CD14-positive monocyte (primary cell): ENCODE data around the gene AZIN2. TPM values are rescaled to one million over a fixed set of nuclear protein-coding genes. Genes with fewer than 3 reads are reported as not detected.
"Not testable (repeated sequence)": the region's sequence is repeated elsewhere in the genome, so short reads cannot be mapped to it uniquely, and the experiment has no call there.

ENCODE experiments used
- DNase-seq, 3 donors: peaks; one replicate each; pipeline ENCODE4 v3.0.0-alpha.2; 2011 to 2022
- H2AFZ ChIP-seq: 2 replicates; pipeline ENCODE4 v1.6.0; 2012; ENCODE audit warnings: mild to moderate bottlenecking, low read depth, low read length, inconsistent platforms; ENCODE audit not compliant: insufficient read depth, poor library complexity, severe bottlenecking
- H3K27ac ChIP-seq, 2 donors: 1 replicate in 1 of 2; 2 replicates in 1 of 2; pipeline ENCODE4 v1.5.1; 2012 to 2013; ENCODE audit warnings: low read length in 2 of 2, control low read depth in 1 of 2, inconsistent platforms in 1 of 2, low read depth in 1 of 2, mild to moderate bottlenecking in 1 of 2
- H3K27me3 ChIP-seq, 2 donors: one replicate each; pipeline versions ENCODE4 v1.6.0 to v1.6.1; 2011 to 2013; ENCODE audit warnings: low read length in 2 of 2; ENCODE audit not compliant: control insufficient read depth in 2 of 2, insufficient read depth in 2 of 2
- H3K36me3 ChIP-seq, 2 donors: replicated peaks in 1 of 2; 1 replicate in 1 of 2; 2 replicates in 1 of 2; pipeline versions ENCODE4 v1.5.1 to v1.6.1; 2012 to 2013; ENCODE audit warnings: low read length in 2 of 2, control low read depth in 1 of 2, inconsistent platforms in 1 of 2, mild to moderate bottlenecking in 1 of 2; ENCODE audit not compliant: insufficient read depth in 2 of 2, control insufficient read depth in 1 of 2
- H3K4me1 ChIP-seq, 2 donors: 1 replicate in 1 of 2; 2 replicates in 1 of 2; pipeline versions ENCODE4 v1.5.1 to v1.6.1; 2012 to 2013; ENCODE audit warnings: low read length in 2 of 2, control low read depth in 1 of 2, inconsistent platforms in 1 of 2, mild to moderate bottlenecking in 1 of 2, moderate library complexity in 1 of 2; ENCODE audit not compliant: insufficient read depth in 2 of 2, control insufficient read depth in 1 of 2
- H3K4me2 ChIP-seq: replicated peaks from 2 replicates; pipeline ENCODE3; 2012; ENCODE audit warnings: low read length, moderate library complexity, mild to moderate bottlenecking; ENCODE audit not compliant: poor library complexity, severe bottlenecking; ENCODE audit errors: extremely low read depth
- H3K4me3 ChIP-seq, 3 experiments: fragments of 200-600 bp in 1 of 3; sonication (generic) in 1 of 3; replicated peaks in 1 of 3; 1 replicate in 2 of 3; 2 replicates in 1 of 3; pipeline ENCODE4 v1.5.1; 2011 to 2013; ENCODE audit warnings: low read length in 3 of 3, mild to moderate bottlenecking in 3 of 3, control low read depth in 2 of 3, low read depth in 2 of 3, inconsistent platforms in 1 of 3, moderate library complexity in 1 of 3
- H3K79me2 ChIP-seq: 2 replicates; pipeline ENCODE4 v1.6.0; 2012; ENCODE audit warnings: mild to moderate bottlenecking, control low read depth, inconsistent platforms, low read length, moderate library complexity; ENCODE audit not compliant: insufficient read depth
- H3K9ac ChIP-seq: 2 replicates; pipeline ENCODE4 v1.6.0; 2017; ENCODE audit warnings: low read length, mild to moderate bottlenecking; ENCODE audit not compliant: insufficient read depth, poor library complexity, severe bottlenecking
- H3K9me3 ChIP-seq, 2 donors: replicated peaks in 1 of 2; 1 replicate in 1 of 2; 2 replicates in 1 of 2; pipeline versions ENCODE4 v1.5.1 to v1.6.1; 2012 to 2013; ENCODE audit warnings: low read length in 2 of 2, control low read depth in 1 of 2; ENCODE audit not compliant: control insufficient read depth in 1 of 2, insufficient read depth in 1 of 2
- H4K20me1 ChIP-seq: 2 replicates; pipeline ENCODE4 v1.6.0; 2012; ENCODE audit warnings: mild to moderate bottlenecking, low read length, control low read depth, moderate library complexity; ENCODE audit not compliant: insufficient read depth
- H3K27ac Mint-ChIP-seq, 7 donors: one replicate each; pipeline ENCODE4 v1.8.0; 2020; ENCODE audit warnings: mild to moderate bottlenecking in 7 of 7, mixed read lengths in 7 of 7, moderate library complexity in 6 of 7, inconsistent platforms in 2 of 7
- H3K27me3 Mint-ChIP-seq, 3 donors: one replicate each; pipeline ENCODE4 v1.8.0; 2021 to 2022; ENCODE audit warnings: low read depth in 3 of 3, mild to moderate bottlenecking in 3 of 3, mixed read lengths in 3 of 3, moderate library complexity in 3 of 3, inconsistent platforms in 1 of 3
- H3K36me3 Mint-ChIP-seq, 2 donors: one replicate each; pipeline ENCODE4 v1.8.0; 2020; ENCODE audit warnings: mixed read lengths in 2 of 2, inconsistent platforms in 1 of 2, mild to moderate bottlenecking in 1 of 2
- H3K4me1 Mint-ChIP-seq: one replicate; pipeline ENCODE4 v1.8.0; 2020; ENCODE audit warnings: mild to moderate bottlenecking, mixed read lengths
- H3K4me3 Mint-ChIP-seq, 2 donors: one replicate each; pipeline ENCODE4 v1.8.0; 2020; ENCODE audit warnings: mild to moderate bottlenecking in 2 of 2, mixed read lengths in 2 of 2, moderate library complexity in 1 of 2
- H3K9me3 Mint-ChIP-seq, 7 donors: one replicate each; pipeline ENCODE4 v1.8.0; 2020 to 2022; ENCODE audit warnings: mixed read lengths in 7 of 7, mild to moderate bottlenecking in 6 of 7, moderate library complexity in 6 of 7, inconsistent platforms in 2 of 7
- WGBS: methylation state at CpG from one replicate; pipeline ENCODE4 v1.1.5; 2013; ENCODE audit warnings: missing lambda C conversion rate; ENCODE audit not compliant: insufficient coverage; 5-methylcytosine and 5-hydroxymethylcytosine counted together
- intact Hi-C, 2 donors: fragments of 100-400 bp; cut with micrococcal nuclease; formaldehyde crosslinking; loops; one replicate each; pipeline versions ENCODE4 v1.15.0 to v1.15.1; 2023
- polyA plus RNA-seq, 3 donors: library from polyadenylated mRNA; depleted of rRNA in 1 of 3; unstranded in 2 of 3; stranded (reverse) in 1 of 3; fragments of 300-500 nt in 2 of 3; fragments of >200 nt in 1 of 3; fragmentation: Illumina TruSeq in 2 of 3; gene quantifications; 1 replicate in 2 of 3; 2 replicates in 1 of 3; pipeline ENCODE4 v1.2.3, GENCODE V29; 2012 to 2021
- TF ChIP-seq, protein P1 (sequence below): fragments of 200-600 bp; IDR thresholded peaks from one replicate; pipeline ENCODE4 v1.8.0; 2022; ENCODE audit warnings: antibody characterized with exemption, mild to moderate bottlenecking

Gene AZIN2
- polyA plus RNA-seq, 3 donors, result 0.03 to 0.89 TPM; not detected in 1

DNA sequence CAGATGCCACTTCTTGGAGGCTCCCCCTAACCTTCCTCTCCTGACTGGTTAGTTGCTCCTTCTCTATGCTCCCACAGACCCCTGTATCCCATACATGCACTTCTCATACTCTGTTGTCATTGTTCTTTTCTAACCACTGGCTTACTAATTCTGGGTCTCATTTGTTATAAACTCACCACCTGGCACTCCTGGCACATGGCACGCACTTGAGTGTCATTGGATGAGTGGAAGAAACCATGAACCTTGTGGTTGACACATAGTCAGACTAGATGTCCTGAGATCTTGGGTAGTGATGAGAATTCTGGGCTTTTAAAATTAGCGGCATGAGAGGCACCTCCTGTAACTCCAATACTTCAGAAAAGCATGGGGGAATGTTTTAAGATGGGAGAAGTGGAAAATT lies 51.6 kb downstream of the AZIN2 start:
- Histone ChIP-seq H3K9ac (no peak overlapping the region), H3K36me3 (no peaks in the 10 kb centered on the region), H3K27me3 (no peaks in the 10 kb centered on the region), H3K27ac (no peak overlapping the region), H2AFZ (no peak overlapping the region), H3K79me2 (no peaks in the 10 kb centered on the region), H3K9me3 (no peaks in the 10 kb centered on the region), H3K4me2 (no peak overlapping the region), H3K4me3 (no peak overlapping the region), H4K20me1 (no peaks in the 10 kb centered on the region), H3K4me1 (peaks cover 6 to 15% of the 10 kb centered on the region in 2 donors)
- Mint-ChIP-seq H3K27ac (no peak overlapping the region), H3K4me1 (peaks cover 27% of the 10 kb centered on the region), H3K36me3 (peaks cover 0 to 3% of the 10 kb centered on the region in 2 donors), H3K4me3 (no peak overlapping the region), H3K9me3 (no peaks in the 10 kb centered on the region), H3K27me3 (peaks cover 0 to 2% (median 1%) of the 10 kb centered on the region in 3 donors)
- TF ChIP-seq, protein P1, sequence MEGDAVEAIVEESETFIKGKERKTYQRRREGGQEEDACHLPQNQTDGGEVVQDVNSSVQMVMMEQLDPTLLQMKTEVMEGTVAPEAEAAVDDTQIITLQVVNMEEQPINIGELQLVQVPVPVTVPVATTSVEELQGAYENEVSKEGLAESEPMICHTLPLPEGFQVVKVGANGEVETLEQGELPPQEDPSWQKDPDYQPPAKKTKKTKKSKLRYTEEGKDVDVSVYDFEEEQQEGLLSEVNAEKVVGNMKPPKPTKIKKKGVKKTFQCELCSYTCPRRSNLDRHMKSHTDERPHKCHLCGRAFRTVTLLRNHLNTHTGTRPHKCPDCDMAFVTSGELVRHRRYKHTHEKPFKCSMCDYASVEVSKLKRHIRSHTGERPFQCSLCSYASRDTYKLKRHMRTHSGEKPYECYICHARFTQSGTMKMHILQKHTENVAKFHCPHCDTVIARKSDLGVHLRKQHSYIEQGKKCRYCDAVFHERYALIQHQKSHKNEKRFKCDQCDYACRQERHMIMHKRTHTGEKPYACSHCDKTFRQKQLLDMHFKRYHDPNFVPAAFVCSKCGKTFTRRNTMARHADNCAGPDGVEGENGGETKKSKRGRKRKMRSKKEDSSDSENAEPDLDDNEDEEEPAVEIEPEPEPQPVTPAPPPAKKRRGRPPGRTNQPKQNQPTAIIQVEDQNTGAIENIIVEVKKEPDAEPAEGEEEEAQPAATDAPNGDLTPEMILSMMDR, result no peak
- intact Hi-C loops, result no loop called here
- DNase-seq, result no peak
- no CpG with 5 or more reads among the region's 2 CpGs for WGBS

DNA sequence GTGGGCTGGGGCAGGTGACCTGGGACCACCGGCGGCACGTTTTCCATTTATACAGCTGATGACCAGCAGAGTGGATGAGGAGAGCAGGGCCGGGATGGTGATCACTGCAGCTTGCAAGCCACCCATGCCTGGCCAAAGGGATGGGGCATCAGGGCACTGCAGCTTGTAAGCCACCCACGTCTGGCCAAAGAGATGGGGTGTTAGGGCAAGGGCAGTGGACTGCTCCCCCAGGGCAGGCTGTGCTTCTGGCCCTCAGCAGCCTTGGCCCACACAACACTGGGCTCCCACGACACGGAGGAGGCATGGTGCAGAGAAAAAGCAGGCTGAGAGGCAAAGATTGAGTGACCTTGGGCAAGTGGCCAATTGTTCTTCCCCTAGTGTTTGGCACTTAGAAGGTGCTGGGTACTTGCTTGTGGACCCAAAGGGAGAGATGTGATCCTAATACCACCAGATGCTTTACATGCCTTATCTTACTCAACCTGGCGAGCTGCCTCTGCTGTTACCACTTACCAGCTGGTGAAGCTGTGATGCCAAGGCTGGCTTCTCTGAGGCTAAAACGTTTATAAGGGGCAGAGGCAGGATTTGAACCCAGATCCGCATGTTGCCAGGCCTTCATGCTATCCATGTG lies 52.6 kb downstream of the AZIN2 start:
- no peak overlapping the region for H3K4me2 ChIP-seq
- H3K36me3 Mint-ChIP-seq, result peaks cover 0 to 3% of the 10 kb centered on the region in 2 donors
- H3K4me3 Mint-ChIP-seq, result no peak overlapping the region
- 91% methylated on average over 7 of the region's 10 CpGs for WGBS
- TF ChIP-seq, protein P1, result no peak
- H3K9ac ChIP-seq, result no peak overlapping the region
- H3K9me3 ChIP-seq, result no peaks in the 10 kb centered on the region
- no peak overlapping the region for H2AFZ ChIP-seq
- H3K27me3 Mint-ChIP-seq, result peaks cover 0 to 2% (median 1%) of the 10 kb centered on the region in 3 donors
- no peaks in the 10 kb centered on the region for H3K27me3 ChIP-seq
- peaks cover 0 to 4% of the 10 kb centered on the region in 2 donors for H3K4me1 ChIP-seq
- no peaks in the 10 kb centered on the region for H3K36me3 ChIP-seq
- H3K79me2 ChIP-seq, result no peaks in the 10 kb centered on the region
- no peak overlapping the region for H3K27ac ChIP-seq
- no peak for DNase-seq
- peak overlapping the region in 2 of 7 donors; percentile 38 to 39 for H3K27ac Mint-ChIP-seq
- H4K20me1 ChIP-seq, result no peaks in the 10 kb centered on the region
- no peaks in the 10 kb centered on the region for H3K9me3 Mint-ChIP-seq
- intact Hi-C loops, result no loop called here
- no peak overlapping the region for H3K4me3 ChIP-seq
- peaks cover 23% of the 10 kb centered on the region for H3K4me1 Mint-ChIP-seq

DNA sequence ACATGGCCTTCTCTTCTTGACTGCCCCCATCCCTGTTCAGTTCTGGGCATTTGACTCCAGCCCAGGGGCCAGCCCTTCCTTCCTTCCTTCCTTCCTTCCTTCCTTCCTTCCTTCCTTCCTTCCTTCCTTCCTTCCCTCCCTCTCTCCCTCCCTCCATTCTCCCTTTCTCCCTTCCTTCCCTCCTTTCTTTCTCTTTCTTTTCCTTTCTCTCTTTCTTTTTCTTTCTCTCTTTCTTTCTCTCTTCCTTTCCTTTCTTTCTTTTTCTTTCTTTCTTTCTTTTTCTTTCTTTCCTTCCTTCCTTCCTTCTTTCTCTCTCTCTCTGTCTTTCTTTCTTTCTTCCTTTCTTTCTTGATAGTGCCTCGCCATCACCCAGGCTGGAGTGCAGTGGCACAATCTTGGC lies 55.1 kb downstream of the AZIN2 start:
- H2AFZ ChIP-seq, H3K27me3 ChIP-seq, H3K36me3 ChIP-seq, H3K79me2 ChIP-seq, H4K20me1 ChIP-seq, H3K9me3 ChIP-seq, DNase-seq, H3K27me3 Mint-ChIP-seq, H3K27ac ChIP-seq, H3K9me3 Mint-ChIP-seq, H3K4me1 ChIP-seq, intact Hi-C loops, H3K4me3 ChIP-seq, H3K4me3 Mint-ChIP-seq, H3K9ac ChIP-seq, H3K4me2 ChIP-seq, H3K36me3 Mint-ChIP-seq: not testable (repeated sequence)
- Mint-ChIP-seq H3K27ac (peak overlapping the region in 2 of 7 donors; percentile 4 to 33), H3K4me1 (peaks cover 12% of the 10 kb centered on the region)
- WGBS, result 100% methylated on average over 1 of the region's 1 CpG
